Rectal smooth muscle tissue (tissue), 1 donor: ENCODE results near the gene NUDCD2.
"Not testable (repeated sequence)": the region's sequence is repeated elsewhere in the genome, so short reads cannot be mapped to it uniquely, and the experiment has no call there.

Experiments
- H3K27ac ChIP-seq: one replicate; pipeline ENCODE4 v1.7.0; 2013; ENCODE audit warnings: low read depth, low read length, inconsistent platforms
- H3K27me3 ChIP-seq: one replicate; pipeline ENCODE4 v1.7.0; 2013; ENCODE audit warnings: low read length; ENCODE audit not compliant: control insufficient read depth, insufficient read depth
- H3K36me3 ChIP-seq: one replicate; pipeline ENCODE4 v1.7.0; 2013; ENCODE audit warnings: low read length; ENCODE audit not compliant: control insufficient read depth, insufficient read depth
- H3K4me1 ChIP-seq: one replicate; pipeline ENCODE4 v1.7.0; 2013; ENCODE audit warnings: low read length; ENCODE audit not compliant: control insufficient read depth, insufficient read depth
- H3K4me3 ChIP-seq: one replicate; pipeline ENCODE4 v1.7.0; 2013; ENCODE audit warnings: low read length
- H3K9ac ChIP-seq: one replicate; pipeline ENCODE4 v1.7.0; 2013; ENCODE audit warnings: low read length

The NUDCD2 gene

DNA sequence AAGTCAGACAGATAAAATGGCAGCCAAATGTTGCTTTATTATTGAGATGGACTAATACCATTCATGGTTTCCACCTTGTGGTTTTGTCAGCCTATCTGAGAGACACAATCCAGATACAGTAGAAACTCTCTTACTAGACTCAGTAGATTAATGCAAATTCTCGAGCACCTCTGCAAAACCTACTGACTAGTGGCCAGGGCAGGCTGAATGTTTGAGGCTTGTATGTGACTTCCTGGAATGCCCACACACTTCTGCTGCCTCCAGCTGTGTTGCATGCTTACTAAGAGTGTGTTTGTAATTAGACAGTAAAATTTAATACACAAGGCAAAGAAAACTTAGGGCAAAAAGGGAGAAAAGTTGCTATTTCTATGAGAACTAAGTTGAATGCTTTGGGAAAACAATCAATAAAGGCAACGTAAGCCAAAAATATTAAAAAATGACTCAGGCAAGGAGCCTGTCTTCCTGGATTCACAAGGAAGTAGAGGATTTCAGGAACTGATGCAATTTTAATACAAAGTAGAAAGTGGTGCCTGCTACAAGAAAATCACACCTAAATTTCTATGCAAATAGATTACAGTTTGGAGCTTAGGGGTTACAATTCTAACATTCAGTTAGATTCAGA is 52.8 kb downstream of the NUDCD2 start:
- Histone ChIP-seq H3K4me3 (no peak overlapping the region), H3K9ac (no peak overlapping the region), H3K27me3 (no peaks in the 10 kb centered on the region), H3K36me3 (no peaks in the 10 kb centered on the region), H3K27ac (no peak overlapping the region), H3K4me1 (no peaks in the 10 kb centered on the region)

DNA sequence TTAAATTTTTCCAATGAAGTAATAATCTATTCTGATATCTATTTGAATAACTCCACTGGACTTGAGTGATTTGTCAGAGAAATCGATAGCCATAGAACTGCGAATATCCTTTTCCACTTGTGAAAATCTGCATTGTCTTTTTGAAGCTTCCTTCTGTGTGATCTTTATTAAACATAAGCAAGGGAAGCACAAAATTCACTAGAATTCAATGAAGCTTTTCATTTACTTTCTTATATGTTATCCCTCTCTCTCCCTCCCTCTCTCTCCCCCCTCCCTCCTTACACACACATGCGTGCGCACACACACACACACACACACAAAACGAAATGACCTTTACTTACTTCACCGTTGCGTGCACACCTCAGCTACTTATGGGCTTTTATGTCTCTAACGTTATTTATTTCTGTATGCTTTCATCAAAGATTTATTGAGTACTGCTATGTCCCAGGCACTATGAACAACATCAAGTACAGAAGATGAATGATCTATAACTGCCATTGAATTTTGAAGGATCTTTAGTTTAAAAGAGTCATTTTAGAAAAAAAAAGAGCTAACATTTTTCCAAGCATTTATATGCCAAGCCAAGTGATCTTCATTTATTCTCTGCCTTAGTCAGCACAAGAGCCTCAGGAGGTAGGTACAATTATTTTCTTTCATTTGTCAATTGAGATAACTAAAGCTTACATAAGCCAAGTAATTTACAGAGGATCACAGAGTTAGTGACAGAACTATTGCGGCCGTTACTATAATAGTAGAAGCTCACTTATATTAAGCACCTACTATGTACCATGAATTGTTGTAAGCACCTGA is 55.3 kb downstream of the NUDCD2 start:
- H3K9ac ChIP-seq: no peak overlapping the region

DNA sequence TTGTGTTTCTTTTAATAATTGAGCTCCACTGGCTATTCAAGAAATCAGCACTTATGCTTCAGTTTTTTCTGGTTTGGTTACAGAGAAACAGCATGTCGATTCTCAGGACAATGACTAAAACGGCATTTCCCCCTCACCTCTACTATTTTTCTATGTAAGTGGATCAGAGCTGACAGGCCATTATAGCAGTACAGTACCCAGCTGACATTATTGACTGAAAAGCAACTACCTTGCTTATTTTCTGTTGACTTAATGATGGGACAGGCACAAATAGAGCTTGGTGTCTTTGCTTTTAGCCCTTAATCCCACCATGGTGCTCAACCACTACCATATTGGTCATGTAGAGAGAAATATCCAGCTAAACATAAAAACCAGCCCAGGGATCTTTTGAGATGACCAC is 57.9 kb downstream of the NUDCD2 start:
- Histone ChIP-seq H3K4me1 (no peaks in the 10 kb centered on the region), H3K9ac (no peak overlapping the region), H3K27me3 (no peaks in the 10 kb centered on the region), H3K36me3 (no peaks in the 10 kb centered on the region), H3K4me3 (no peak overlapping the region), H3K27ac (no peak overlapping the region)

More for the DNA sequence above, 55.3 kb downstream of the NUDCD2 start:
- Histone ChIP-seq H3K27me3 (no peaks in the 10 kb centered on the region), H3K27ac (no peak overlapping the region), H3K4me3 (no peak overlapping the region), H3K4me1 (no peaks in the 10 kb centered on the region), H3K36me3 (no peaks in the 10 kb centered on the region)

DNA sequence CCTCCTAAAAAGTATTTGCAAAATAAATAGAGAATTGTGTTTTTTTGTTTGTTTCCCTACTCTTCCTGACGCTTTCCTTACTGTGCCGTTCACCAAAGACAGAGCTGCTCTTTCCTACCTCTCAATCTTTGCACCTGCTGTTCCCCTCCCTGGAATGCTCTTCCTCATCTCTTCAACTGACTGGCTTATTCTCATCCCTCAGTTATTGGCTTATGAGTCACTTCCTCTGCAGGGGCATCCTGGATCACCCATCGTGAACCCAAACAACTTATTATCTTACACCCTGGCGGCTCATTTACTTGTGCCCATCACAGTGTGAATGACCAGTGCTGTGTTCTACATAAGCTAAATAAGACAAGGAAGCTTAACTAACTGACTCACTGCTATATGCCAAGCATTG is 58.6 kb downstream of the NUDCD2 start:
- Histone ChIP-seq H3K4me1 (no peaks in the 10 kb centered on the region), H3K36me3 (no peaks in the 10 kb centered on the region), H3K9ac (no peak overlapping the region), H3K4me3 (no peak overlapping the region), H3K27me3 (no peaks in the 10 kb centered on the region), H3K27ac (no peak overlapping the region)

DNA sequence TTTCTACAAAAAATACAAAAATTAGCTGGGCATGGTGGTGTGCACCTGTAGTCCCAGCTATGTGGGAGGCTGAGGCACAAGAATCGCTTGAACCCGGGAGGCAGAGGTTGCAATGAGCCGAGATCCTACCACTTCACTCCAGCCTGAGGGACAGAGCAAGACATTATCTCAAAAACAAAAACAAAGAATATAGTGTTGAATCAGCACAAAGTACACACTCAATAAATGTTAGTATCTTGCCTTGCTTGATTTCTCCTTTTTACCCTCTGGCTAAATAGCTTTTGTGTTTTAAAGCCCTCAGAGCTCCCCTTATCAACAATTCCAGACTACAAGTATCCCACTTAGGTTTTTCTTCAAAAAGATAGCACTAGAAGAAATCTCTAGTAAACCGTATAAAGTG is 60.0 kb downstream of the NUDCD2 start:
- Histone ChIP-seq H3K27ac (no peak overlapping the region), H3K4me1 (no peaks in the 10 kb centered on the region), H3K4me3 (no peak overlapping the region), H3K36me3 (no peaks in the 10 kb centered on the region), H3K9ac (no peak overlapping the region), H3K27me3 (no peaks in the 10 kb centered on the region)

DNA sequence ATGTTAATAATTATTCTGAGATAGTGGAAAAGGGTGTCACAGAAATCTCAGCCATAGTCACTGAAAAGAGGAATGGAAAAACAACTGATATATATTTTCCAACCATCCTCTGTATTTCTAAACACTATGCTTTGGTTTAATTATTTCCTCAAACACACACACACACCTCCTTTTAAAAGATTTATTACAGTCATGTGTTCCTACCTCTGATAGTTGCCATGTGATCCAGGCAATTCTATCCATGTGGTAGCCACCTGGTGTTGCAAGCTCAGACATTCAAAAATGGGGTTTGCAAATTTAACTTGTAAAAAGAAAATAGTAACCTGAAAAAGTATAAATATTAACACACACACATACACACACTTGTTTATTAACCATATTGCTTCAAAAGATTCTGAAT is 62.5 kb downstream of the NUDCD2 start:
- Histone ChIP-seq H3K36me3 (no peaks in the 10 kb centered on the region), H3K27ac (no peak overlapping the region)

DNA sequence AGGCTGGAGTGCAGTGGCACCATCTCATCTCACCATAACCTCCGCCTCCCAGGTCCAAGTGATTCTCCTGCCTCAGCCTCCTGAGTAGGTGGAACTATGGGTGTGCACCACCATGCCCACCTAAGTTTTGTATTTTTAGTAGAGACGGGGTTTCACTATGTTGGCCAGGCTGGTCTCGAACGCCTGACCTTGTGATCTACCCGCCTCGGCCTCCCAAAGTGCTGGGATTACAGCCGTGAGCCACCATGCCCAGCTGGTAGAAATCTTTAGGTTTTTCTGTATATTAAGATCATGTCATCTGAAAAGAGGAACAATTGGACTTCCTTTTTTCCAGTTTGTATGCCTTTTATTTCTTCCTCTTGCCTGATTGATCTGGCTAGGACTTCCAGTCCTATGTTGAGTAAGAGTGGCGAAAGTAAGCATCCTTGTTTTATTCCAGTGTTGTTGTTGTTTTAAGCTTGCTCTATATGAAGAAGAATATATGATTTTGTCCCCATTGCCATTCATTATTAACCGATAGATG is 63.0 kb downstream of the NUDCD2 start:
- not testable (repeated sequence) for H3K4me1 ChIP-seq, H3K36me3 ChIP-seq, H3K27me3 ChIP-seq, H3K27ac ChIP-seq, H3K4me3 ChIP-seq, H3K9ac ChIP-seq

More for the DNA sequence above, 62.5 kb downstream of the NUDCD2 start:
- H3K4me3 ChIP-seq: no peak overlapping the region
- H3K27me3 ChIP-seq: no peaks in the 10 kb centered on the region
- no peak overlapping the region for H3K9ac ChIP-seq
- H3K4me1 ChIP-seq: no peaks in the 10 kb centered on the region
